ENCODE results near the gene DUSP5.

GRCh38 chr10:110471566-110472139 is 26.1 kb upstream of the DUSP5 start:
- no peak for TF ChIP-seq CTCF (IDR thresholded peaks at IDR 0.05)
- TF ChIP-seq EP300 (IDR thresholded peaks at IDR 0.05), result no peak
- no peak for TF ChIP-seq POLR2A (IDR thresholded peaks at IDR 0.05)
- no peak for TF ChIP-seq POLR2AphosphoS5 (IDR thresholded peaks at IDR 0.05)

All from sigmoid colon (tissue), 4 donors.